Uterus (tissue), 2 donors: ENCODE data around the gene PDE3B.

ENCODE experiments used
- POLR2A ChIP-seq, 2 donors: fragments of 450-650 bp; IDR thresholded peaks; one replicate each; pipeline ENCODE4 v1.6.1; 2016; ENCODE audit warnings: antibody characterized with exemption in 2 of 2, mild to moderate bottlenecking in 1 of 2, moderate library complexity in 1 of 2
- TF ChIP-seq, protein P1 (sequence below), 4 experiments: fragments of 200-600 bp in 2 of 4; fragments of 450-650 bp in 2 of 4; sonication (generic) in 2 of 4; IDR thresholded peaks; one replicate each; pipeline ENCODE4 v1.5.1; 2016 to 2019; ENCODE audit warnings: antibody characterized with exemption in 4 of 4, mild to moderate bottlenecking in 2 of 4, moderate library complexity in 1 of 4

DNA sequence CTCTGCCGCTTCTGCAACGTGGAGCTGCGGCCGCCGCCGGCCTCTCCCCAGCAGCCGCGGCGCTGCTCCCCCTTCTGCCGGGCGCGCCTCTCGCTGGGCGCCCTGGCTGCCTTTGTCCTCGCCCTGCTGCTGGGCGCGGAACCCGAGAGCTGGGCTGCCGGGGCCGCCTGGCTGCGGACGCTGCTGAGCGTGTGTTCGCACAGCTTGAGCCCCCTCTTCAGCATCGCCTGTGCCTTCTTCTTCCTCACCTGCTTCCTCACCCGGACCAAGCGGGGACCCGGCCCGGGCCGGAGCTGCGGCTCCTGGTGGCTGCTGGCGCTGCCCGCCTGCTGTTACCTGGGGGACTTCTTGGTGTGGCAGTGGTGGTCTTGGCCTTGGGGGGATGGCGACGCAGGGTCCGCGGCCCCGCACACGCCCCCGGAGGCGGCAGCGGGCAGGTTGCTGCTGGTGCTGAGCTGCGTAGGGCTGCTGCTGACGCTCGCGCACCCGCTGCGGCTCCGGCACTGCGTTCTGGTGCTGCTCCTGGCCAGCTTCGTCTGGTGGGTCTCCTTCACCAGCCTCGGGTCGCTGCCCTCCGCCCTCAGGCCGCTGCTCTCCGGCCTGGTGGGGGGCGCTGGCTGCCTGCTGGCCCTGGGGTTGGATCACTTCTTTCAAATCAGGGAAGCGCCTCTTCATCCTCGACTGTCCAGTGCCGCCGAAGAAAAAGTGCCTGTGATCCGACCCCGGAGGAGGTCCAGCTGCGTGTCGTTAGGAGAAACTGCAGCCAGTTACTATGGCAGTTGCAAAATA is 816 bp downstream of the PDE3B start:
- TF ChIP-seq, protein P1, sequence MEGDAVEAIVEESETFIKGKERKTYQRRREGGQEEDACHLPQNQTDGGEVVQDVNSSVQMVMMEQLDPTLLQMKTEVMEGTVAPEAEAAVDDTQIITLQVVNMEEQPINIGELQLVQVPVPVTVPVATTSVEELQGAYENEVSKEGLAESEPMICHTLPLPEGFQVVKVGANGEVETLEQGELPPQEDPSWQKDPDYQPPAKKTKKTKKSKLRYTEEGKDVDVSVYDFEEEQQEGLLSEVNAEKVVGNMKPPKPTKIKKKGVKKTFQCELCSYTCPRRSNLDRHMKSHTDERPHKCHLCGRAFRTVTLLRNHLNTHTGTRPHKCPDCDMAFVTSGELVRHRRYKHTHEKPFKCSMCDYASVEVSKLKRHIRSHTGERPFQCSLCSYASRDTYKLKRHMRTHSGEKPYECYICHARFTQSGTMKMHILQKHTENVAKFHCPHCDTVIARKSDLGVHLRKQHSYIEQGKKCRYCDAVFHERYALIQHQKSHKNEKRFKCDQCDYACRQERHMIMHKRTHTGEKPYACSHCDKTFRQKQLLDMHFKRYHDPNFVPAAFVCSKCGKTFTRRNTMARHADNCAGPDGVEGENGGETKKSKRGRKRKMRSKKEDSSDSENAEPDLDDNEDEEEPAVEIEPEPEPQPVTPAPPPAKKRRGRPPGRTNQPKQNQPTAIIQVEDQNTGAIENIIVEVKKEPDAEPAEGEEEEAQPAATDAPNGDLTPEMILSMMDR (IDR thresholded peaks at IDR 0.05), result no peak
- no peak for TF ChIP-seq POLR2A (IDR thresholded peaks at IDR 0.05)
